K562 (cell line): ENCODE results near the gene PPT1. TPM values are rescaled to one million over a fixed set of nuclear protein-coding genes. Genes with fewer than 3 reads are reported as not detected.

Experiments
- CHD1 ChIP-seq: fragments of 200-600 bp; sonication (generic); IDR thresholded peaks from one replicate; pipeline ENCODE4 v1.6.1; 2012; ENCODE audit warnings: mild to moderate bottlenecking, moderate library complexity, low read length, inconsistent platforms
- DPF2 ChIP-seq: fragments of 450-650 bp; IDR thresholded peaks from 2 replicates; pipeline ENCODE4 v1.6.1; 2016
- ELF2 ChIP-seq: fragments of 250-450 bp; sonication (Bioruptor Pico); IDR thresholded peaks from 2 replicates; pipeline ENCODE4 v1.5.0; 2021; ENCODE audit warnings: mild to moderate bottlenecking
- GTF2F1 ChIP-seq: IDR thresholded peaks from 2 replicates; pipeline ENCODE4 v1.6.1; 2011; ENCODE audit warnings: low read depth, low read length, improper control_type of control experiment
- HMGN3 ChIP-seq: IDR thresholded peaks from 2 replicates; pipeline ENCODE4 v1.6.1; 2011; ENCODE audit warnings: borderline replicate concordance, low read depth, mild to moderate bottlenecking, mixed read lengths, low read length; ENCODE audit not compliant: insufficient read length; ENCODE audit errors: extremely low read depth
- HNRNPLL ChIP-seq: fragments of 200-400 bp; formaldehyde crosslinking; IDR thresholded peaks from 2 replicates; pipeline ENCODE4 v1.6.1; 2017; ENCODE audit warnings: low read length, low read depth, mild to moderate bottlenecking; ENCODE audit not compliant: poor library complexity, severe bottlenecking
- ILF3 ChIP-seq: fragments of 450-650 bp; IDR thresholded peaks from 2 replicates; pipeline ENCODE4 v1.6.1; 2018; ENCODE audit warnings: antibody characterized with exemption, mild to moderate bottlenecking, moderate library complexity, borderline replicate concordance
- MTA1 ChIP-seq: fragments of 450-650 bp; IDR thresholded peaks from 2 replicates; pipeline ENCODE4 v1.6.1; 2017; ENCODE audit warnings: borderline replicate concordance
- MYC ChIP-seq, 2 experiments: fragments of 250-450 bp in 1 of 2; sonication (Bioruptor Pico) in 1 of 2; IDR thresholded peaks; 2 replicates each; pipeline versions ENCODE4 v1.5.1 to v1.6.1; 2012 to 2021; ENCODE audit warnings: low read depth in 2 of 2, borderline replicate concordance in 1 of 2, improper control_type of control experiment in 1 of 2, low read length in 1 of 2, mild to moderate bottlenecking in 1 of 2, moderate library complexity in 1 of 2
- NBN ChIP-seq: fragments of 450-650 bp; IDR thresholded peaks from 2 replicates; pipeline ENCODE4 v1.6.1; 2016; ENCODE audit warnings: low read depth, mild to moderate bottlenecking
- POU5F1 ChIP-seq: fragments of 150-350 bp; IDR thresholded peaks from 2 replicates; pipeline ENCODE4 v1.6.1; 2014; ENCODE audit warnings: borderline replicate concordance, low read length, low read depth, mild to moderate bottlenecking; ENCODE audit not compliant: partially characterized antibody
- SP1 ChIP-seq: sonication (generic); formaldehyde crosslinking; IDR thresholded peaks from 2 replicates; pipeline ENCODE4 v1.8.1; 2022; ENCODE audit warnings: mild to moderate bottlenecking, missing genetic modification reagents
- TFAM ChIP-seq: fragments of 250-450 bp; sonication (Bioruptor Pico); conservative IDR thresholded peaks from 2 replicates; pipeline ENCODE4 v1.5.0; 2021; ENCODE audit warnings: mild to moderate bottlenecking, moderate library complexity
- ZFPM2 ChIP-seq: fragments of 250-450 bp; sonication (Bioruptor Pico); IDR thresholded peaks from 2 replicates; pipeline ENCODE4 v1.5.1; 2022; ENCODE audit warnings: mild to moderate bottlenecking
- ZNF445 ChIP-seq: fragments of 250-450 bp; sonication (Bioruptor Pico); IDR thresholded peaks from 2 replicates; pipeline ENCODE4 v1.4.0; 2020; ENCODE audit warnings: low read depth, mild to moderate bottlenecking, moderate library complexity
- polyA plus RNA-seq, 8 experiments: library from polyadenylated mRNA; depleted of rRNA in 4 of 8; stranded (reverse) in 5 of 8; unstranded in 3 of 8; fragments of >200 nt; fragmentation: Nextera tagmentation in 2 of 8; fragmentation: Illumina TruSeq in 1 of 8; extraction: Ambion mirVana in 2 of 8; extraction: Trizol in 1 of 8; gene quantifications; 2 replicates each; pipeline versions ENCODE4 v1.2.1 to v1.2.3, GENCODE V29; 2011 to 2014; ENCODE audit warnings: inconsistent platforms in 1 of 8, missing spikeins in 1 of 8
- total RNA-seq, 7 experiments: library from RNA; depleted of rRNA in 6 of 7; stranded (reverse); fragments of >200 nt in 6 of 7; fragmentation: Illumina TruSeq in 2 of 7; extraction: Trizol in 2 of 7; gene quantifications; 2 replicates each; pipeline versions ENCODE4 v1.2.1 to v1.2.3, GENCODE V29; 2011 to 2021; ENCODE audit warnings: low replicate concordance in 1 of 7
- TF ChIP-seq, protein P1 (sequence below): sonication (generic); formaldehyde crosslinking; IDR thresholded peaks from 2 replicates; pipeline ENCODE4 v1.8.0; 2023; ENCODE audit warnings: mild to moderate bottlenecking, missing genetic modification reagents
- TF ChIP-seq, protein P2 (sequence below): fragments of 450-650 bp; IDR thresholded peaks from 2 replicates; pipeline ENCODE4 v1.6.1; 2018; ENCODE audit warnings: mild to moderate bottlenecking, low read depth; ENCODE audit not compliant: partially characterized antibody
- TF ChIP-seq, protein P3 (sequence below): fragments of 450-650 bp; conservative IDR thresholded peaks from 2 replicates; pipeline ENCODE4 v1.6.1; 2016; ENCODE audit warnings: missing genetic modification characterization, low read depth, mild to moderate bottlenecking, missing compliant biosample characterization, moderate library complexity
- TF ChIP-seq, protein P4 (sequence below): fragments of 450-650 bp; formaldehyde crosslinking; IDR thresholded peaks from 2 replicates; pipeline ENCODE4 v1.4.0; 2022; ENCODE audit warnings: mild to moderate bottlenecking, moderate library complexity

The PPT1 gene
- total and polyA plus RNA-seq, 9 of the 15 experiments (the other 6 are each of a cell fraction or from before 2014, with no cell fraction given): 72.2 to 285 (median 143) TPM

DNA sequence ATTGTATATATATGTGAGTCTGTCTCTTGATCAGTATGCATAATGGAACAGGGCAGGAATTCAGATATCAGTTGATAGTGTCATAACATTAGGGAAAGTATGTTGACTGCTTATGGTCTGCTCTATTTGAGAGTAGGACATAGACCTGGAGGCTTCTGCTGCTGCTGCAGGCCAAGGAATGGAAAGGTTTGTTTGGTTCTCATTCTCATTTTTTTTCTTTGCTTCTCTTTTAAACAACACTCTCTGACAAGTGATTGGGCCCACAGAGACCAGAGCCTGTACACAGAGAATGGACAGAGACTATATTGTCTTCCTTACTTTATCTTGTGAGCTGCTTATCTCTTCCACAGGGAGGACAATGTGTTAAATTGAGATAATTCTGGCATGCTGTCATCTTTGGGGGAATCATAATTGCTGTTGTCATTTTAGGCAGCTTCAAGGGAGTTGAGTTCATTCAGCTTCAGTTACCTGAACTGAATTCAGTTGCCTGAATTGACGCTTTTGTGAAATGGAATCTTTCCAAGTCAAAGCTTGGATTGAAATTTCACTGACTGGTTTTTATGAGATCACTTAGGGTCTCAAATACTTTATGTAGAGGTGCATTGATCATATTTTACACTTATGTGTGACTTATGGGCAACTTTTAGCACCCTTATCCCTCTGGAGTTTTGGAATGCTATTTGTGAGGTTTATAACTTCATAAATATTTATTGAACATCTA is 39.6 kb downstream of the PPT1 start (continued):
- TF ChIP-seq SP1 (peak; percentile 60; the same call in 1 of the 2 replicates), ELF2 (CRISPR knock-in tag) (0 out of 2 replicates have a peak, but pooled peaks have one; percentile 13), ZFPM2 (CRISPR knock-in tag) (0 out of 2 replicates have a peak, but pooled peaks have one; percentile 16), MYC (IDR thresholded peaks at IDR 0.05; ENCODE audit: low read depth, low read length) (peak; percentile 81), MYC (CRISPR knock-in tag; IDR thresholded peaks at IDR 0.05; ENCODE audit: borderline replicate concordance, low read depth) (no peak), TFAM (no peak), ILF3 (no peak), CHD1 (no peak), DPF2 (peak; percentile 100), HMGN3 (peak; percentile 73), ZNF445 (CRISPR knock-in tag) (no peak), HNRNPLL (no peak), NBN (peak; percentile 96; the same call in 1 of the 2 replicates), GTF2F1 (no peak), POU5F1 (no peak), MTA1 (peak; percentile 95)
- TF ChIP-seq, protein P1, sequence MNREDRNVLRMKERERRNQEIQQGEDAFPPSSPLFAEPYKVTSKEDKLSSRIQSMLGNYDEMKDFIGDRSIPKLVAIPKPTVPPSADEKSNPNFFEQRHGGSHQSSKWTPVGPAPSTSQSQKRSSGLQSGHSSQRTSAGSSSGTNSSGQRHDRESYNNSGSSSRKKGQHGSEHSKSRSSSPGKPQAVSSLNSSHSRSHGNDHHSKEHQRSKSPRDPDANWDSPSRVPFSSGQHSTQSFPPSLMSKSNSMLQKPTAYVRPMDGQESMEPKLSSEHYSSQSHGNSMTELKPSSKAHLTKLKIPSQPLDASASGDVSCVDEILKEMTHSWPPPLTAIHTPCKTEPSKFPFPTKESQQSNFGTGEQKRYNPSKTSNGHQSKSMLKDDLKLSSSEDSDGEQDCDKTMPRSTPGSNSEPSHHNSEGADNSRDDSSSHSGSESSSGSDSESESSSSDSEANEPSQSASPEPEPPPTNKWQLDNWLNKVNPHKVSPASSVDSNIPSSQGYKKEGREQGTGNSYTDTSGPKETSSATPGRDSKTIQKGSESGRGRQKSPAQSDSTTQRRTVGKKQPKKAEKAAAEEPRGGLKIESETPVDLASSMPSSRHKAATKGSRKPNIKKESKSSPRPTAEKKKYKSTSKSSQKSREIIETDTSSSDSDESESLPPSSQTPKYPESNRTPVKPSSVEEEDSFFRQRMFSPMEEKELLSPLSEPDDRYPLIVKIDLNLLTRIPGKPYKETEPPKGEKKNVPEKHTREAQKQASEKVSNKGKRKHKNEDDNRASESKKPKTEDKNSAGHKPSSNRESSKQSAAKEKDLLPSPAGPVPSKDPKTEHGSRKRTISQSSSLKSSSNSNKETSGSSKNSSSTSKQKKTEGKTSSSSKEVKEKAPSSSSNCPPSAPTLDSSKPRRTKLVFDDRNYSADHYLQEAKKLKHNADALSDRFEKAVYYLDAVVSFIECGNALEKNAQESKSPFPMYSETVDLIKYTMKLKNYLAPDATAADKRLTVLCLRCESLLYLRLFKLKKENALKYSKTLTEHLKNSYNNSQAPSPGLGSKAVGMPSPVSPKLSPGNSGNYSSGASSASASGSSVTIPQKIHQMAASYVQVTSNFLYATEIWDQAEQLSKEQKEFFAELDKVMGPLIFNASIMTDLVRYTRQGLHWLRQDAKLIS: no peak
- TF ChIP-seq, protein P2, sequence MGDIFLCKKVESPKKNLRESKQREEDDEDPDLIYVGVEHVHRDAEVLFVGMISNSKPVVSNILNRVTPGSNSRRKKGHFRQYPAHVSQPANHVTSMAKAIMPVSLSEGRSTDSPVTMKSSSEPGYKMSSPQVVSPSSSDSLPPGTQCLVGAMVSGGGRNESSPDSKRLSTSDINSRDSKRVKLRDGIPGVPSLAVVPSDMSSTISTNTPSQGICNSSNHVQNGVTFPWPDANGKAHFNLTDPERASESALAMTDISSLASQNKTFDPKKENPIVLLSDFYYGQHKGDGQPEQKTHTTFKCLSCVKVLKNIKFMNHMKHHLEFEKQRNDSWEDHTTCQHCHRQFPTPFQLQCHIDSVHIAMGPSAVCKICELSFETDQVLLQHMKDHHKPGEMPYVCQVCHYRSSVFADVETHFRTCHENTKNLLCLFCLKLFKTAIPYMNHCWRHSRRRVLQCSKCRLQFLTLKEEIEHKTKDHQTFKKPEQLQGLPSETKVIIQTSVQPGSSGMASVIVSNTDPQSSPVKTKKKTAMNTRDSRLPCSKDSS: no peak
- TF ChIP-seq, protein P3, sequence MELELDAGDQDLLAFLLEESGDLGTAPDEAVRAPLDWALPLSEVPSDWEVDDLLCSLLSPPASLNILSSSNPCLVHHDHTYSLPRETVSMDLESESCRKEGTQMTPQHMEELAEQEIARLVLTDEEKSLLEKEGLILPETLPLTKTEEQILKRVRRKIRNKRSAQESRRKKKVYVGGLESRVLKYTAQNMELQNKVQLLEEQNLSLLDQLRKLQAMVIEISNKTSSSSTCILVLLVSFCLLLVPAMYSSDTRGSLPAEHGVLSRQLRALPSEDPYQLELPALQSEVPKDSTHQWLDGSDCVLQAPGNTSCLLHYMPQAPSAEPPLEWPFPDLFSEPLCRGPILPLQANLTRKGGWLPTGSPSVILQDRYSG (tag): no peak
- TF ChIP-seq, protein P4, sequence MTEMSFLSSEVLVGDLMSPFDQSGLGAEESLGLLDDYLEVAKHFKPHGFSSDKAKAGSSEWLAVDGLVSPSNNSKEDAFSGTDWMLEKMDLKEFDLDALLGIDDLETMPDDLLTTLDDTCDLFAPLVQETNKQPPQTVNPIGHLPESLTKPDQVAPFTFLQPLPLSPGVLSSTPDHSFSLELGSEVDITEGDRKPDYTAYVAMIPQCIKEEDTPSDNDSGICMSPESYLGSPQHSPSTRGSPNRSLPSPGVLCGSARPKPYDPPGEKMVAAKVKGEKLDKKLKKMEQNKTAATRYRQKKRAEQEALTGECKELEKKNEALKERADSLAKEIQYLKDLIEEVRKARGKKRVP (CRISPR knock-in tag): no peak; the same call in none of the 2 replicates
